Fibroblast of the aortic adventitia (primary cell): Measurements from ENCODE around the gene FRMPD4. TPM values are rescaled to one million over a fixed set of nuclear protein-coding genes. Genes with fewer than 3 reads are reported as not detected.
A peak's percentile ranks its signal among the peaks of the same experiment; 100 is the strongest.

Experiments
- DNase-seq: peaks from one replicate; pipeline ENCODE4 v3.0.0-alpha.2; 2010; ENCODE audit warnings: low read depth
- H3K4me3 ChIP-seq: 2 replicates; pipeline ENCODE4 v1.5.1; 2011; ENCODE audit warnings: low read depth, mild to moderate bottlenecking, control low read depth, low read length, moderate library complexity
- small RNA-seq: library from RNA; depleted of rRNA; stranded (forward); fragments of <200 nt; gene quantifications from one replicate; pipeline ENCODE3, GENCODE V24; 2012
- total RNA-seq: library from RNA; depleted of rRNA; stranded (reverse); fragments of >200 nt; gene quantifications from 2 replicates; pipeline ENCODE4 v1.2.3, GENCODE V29; 2012; ENCODE audit warnings: low replicate concordance
- TF ChIP-seq, protein P1 (sequence below): IDR thresholded peaks from 2 replicates; pipeline ENCODE4 v1.5.1; 2011; ENCODE audit warnings: mild to moderate bottlenecking, low read length, control low read depth, inconsistent platforms; ENCODE audit not compliant: insufficient read depth

FRMPD4 gene
- total RNA-seq, 1 donor = 5.0 TPM

- TF ChIP-seq, protein P1, sequence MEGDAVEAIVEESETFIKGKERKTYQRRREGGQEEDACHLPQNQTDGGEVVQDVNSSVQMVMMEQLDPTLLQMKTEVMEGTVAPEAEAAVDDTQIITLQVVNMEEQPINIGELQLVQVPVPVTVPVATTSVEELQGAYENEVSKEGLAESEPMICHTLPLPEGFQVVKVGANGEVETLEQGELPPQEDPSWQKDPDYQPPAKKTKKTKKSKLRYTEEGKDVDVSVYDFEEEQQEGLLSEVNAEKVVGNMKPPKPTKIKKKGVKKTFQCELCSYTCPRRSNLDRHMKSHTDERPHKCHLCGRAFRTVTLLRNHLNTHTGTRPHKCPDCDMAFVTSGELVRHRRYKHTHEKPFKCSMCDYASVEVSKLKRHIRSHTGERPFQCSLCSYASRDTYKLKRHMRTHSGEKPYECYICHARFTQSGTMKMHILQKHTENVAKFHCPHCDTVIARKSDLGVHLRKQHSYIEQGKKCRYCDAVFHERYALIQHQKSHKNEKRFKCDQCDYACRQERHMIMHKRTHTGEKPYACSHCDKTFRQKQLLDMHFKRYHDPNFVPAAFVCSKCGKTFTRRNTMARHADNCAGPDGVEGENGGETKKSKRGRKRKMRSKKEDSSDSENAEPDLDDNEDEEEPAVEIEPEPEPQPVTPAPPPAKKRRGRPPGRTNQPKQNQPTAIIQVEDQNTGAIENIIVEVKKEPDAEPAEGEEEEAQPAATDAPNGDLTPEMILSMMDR = no peak
- no peak overlapping the region for H3K4me3 ChIP-seq
- DNase-seq = no peak
Measured at GRCh38 chrX:12753366-12753765, 615.1 kb downstream of the FRMPD4 start.

GRCh38 chrX:12758291-12758690, 620.0 kb downstream of the FRMPD4 start:
- no peak overlapping the region for H3K4me3 ChIP-seq
- TF ChIP-seq, protein P1 = no peak
- no peak for DNase-seq

- no peak for DNase-seq
- TF ChIP-seq, protein P1 = no peak
- no peak overlapping the region for H3K4me3 ChIP-seq
Measured at GRCh38 chrX:12767856-12768255, 629.6 kb downstream of the FRMPD4 start.

- TF ChIP-seq, protein P1 = no peak
- no peak for DNase-seq
- no peak overlapping the region for H3K4me3 ChIP-seq
Measured at GRCh38 chrX:12768491-12768890, 630.2 kb downstream of the FRMPD4 start.

DNA sequence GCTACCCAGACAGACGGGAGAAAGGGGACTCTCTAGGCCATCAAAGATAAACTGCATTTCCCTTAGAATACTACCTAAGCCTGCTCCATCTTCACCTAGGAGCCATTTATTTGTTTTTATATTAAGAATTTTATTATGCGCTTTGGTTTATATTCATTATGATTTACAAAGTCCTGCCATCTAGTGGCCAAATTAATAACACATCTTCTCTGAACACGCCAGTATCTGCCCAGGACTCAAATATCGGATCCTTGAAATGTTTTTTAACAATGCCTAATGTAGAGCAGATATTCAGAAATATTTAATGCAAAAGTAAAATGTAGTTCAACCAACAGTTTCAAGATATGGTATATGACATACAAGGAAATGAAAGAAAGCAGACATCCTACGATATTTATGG, 632.2 kb downstream of the FRMPD4 start:
- H3K4me3 ChIP-seq = no peak overlapping the region
- DNase-seq = peak; percentile 55
- TF ChIP-seq, protein P1 = peak; percentile 47

GRCh38 chrX:12771445-12772069, 633.3 kb downstream of the FRMPD4 start:
- TF ChIP-seq, protein P1 = peak; percentile 50
- H3K4me3 ChIP-seq = no peak overlapping the region
- DNase-seq = peak; percentile 16

Small RNA genes lying within 50 kb of the gene (small RNA-seq; reads per million reads assigned to genes)
- gene AC119619.1 (not detected), gene RF00019 (not detected), gene RN7SKP290 (not detected)
